NCI-H510A treated with DMSO at 0.1 percent for 48 hours (cell line): ENCODE measurements around the gene AMOTL2.

Source experiments
- DNase-seq: peaks from one replicate; lab custom pipeline; 2025; lab: John Stamatoyannopoulos, UW

AMOTL2 gene

DNA sequence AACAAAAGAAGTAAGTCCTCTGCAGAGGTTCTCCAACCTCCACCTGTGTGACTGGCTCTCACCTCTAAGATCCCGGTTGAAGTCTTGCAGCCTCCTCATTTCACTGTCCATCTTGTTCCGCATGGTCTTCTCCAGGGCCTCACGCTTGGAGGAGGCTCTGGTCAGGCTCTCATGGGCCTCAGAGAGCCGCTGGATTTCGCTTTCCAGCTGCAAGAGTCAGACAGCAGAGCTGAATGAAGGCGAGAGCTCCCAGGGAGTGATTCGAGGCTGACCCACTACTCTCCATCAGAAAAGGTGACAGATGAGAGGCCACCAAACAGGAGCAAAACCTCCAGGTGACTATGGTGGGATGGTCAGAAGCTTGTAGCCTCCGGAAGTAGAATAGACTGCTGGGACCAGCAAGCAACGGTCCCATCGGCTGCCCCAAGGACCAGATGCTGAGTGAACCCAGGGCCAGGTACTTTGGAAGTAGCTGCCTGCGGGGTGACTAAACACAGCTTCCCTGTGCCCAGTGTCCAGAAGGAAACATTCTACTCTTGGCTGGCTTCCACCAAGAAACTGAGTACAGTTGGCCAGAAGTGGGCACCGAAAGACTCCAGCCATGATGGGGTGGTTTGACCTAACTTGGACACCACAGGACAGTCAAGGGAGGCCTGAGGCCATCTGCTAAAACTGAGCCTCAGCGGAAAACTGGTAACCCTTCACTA is 7.9 kb downstream of the AMOTL2 start:
- DNase-seq = no peak

DNA sequence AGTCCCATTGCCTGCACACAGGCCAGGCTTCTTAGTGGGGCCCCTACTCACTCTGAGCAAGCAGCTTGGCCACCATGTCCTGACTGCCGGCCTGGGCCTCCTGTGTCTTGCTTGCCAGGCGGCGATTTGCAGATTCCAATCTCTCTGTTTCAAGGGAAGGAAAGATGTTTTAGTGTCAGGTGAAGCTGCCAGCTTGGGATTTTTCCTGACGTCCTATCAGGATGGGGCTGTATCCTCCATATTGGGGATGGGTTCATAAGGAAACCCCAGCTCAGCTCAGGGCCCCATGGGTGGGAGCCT is 8.5 kb downstream of the AMOTL2 start:
- no peak for DNase-seq

GRCh38 chr3:134364936-134365765 is 9.1 kb downstream of the AMOTL2 start:
- no peak for DNase-seq

DNA sequence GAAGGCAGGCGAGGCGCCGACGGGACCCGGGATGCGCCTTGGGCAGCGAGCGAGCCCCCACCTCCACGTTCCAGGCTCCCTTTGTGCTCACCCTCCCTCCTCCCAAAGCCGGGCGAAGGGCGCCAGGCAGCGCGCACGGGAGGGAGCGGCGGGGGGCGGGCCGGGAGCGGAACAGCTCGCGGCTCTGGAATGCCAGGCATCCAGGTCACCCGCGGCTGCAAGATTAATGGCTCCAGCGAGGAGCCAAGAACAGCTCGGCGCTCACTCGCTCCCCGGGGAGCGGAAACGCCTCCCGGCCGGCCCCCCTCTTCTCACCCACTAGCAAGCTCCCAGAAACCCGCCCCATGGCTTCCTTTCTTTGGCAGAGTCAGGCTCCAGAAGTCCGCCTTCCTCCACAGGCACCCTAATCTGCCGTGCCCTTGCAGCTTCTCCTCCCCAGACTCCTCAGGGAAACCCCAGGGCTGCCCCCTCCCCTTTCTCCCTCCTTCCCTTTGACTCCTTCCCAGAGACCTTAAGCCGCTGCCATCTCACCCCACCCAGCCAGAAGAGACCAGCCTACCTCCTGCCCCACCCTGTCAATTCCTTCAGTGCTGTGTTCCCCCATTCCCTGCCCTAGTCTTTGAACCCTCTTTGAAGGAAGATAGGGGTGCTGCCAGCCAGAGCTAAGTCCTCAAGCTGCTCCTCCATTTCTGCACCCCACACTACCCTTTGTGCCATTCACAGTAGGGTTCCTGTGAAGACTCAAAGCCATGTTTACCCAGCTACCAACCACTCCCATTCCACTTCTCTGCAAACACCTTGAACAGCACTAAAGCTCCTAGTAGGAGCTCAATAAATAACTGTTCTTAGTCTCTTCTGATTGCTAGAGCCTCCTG is 9.9 kb downstream of the AMOTL2 start:
- DNase-seq = peak; percentile 13

DNA sequence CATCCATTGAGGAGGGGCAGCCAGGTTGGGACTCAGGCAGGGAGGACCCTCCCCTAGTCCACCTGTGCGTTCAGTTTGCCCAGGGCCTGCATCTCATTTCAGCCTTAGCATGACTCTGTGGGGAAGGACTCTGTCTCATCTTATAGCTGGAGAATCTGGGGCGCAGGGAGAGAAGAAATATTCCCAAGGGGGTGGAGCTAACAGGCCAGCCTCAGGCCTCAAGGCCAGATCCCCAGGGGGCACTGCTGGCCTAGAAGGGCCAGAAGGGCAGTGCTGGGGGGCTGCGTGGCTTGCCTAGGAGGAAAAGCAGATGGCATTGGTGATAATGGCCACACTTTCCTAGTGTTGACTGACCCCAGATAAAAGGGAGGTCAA is 10.9 kb downstream of the AMOTL2 start:
- no peak for DNase-seq

- no peak for DNase-seq
These were observed 11.4 kb downstream of the AMOTL2 start for GRCh38 chr3:134362670-134363380.

GRCh38 chr3:134362221-134362620 is 12.0 kb downstream of the AMOTL2 start:
- DNase-seq = no peak

DNA sequence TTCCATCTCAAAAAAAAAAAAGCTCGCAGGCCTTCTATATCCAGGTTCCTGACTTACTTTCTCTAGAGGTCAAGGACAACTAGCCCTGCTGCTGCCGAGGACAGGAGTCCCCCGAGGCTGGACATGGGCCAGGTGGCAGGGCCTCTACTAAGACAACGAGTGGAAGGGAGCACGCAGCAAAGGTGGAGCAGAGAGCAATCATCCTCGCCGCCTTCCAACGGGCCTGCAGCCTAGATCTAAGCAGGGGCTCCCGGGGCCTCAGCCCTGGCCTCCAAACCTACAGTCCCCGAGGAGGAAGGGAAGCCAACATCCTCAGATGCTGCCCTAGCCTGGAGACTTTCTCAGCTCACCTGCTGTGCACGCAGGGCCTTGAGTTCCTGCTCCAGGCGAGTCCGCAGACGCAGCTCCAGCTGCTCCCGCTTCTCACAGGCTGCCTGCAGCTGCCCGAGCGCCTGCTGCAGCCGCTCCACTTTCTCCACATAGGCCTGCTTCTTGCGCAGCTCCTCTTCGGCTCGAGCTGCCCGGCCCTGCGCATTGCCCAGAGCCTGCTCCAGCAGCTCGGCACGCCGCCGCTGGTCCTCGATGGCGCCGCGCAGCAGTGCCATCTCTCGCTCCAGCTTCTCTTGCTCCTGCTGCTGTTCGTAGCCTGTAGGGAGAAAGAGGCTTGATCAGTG is 12.9 kb downstream of the AMOTL2 start:
- DNase-seq = no peak

DNA sequence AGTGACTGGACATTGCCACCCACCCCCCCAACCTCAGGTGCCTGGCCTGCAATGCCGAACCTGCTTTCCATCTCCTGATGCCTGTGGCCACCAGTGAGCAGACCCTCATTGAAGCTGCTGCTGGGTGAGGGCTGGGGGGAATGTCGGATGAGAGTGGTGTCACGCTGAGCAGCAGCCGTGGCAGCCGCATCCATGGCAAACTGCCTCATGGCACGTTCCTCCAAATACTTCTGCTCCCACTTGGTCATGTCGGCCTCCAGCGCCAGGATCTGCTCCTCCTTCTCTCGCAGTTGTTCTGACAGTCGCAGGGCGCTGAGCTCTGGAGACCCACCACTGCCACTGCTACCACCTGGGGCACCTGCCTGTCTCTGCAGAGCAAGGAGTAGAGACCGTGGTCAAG is 14.2 kb downstream of the AMOTL2 start:
- no peak for DNase-seq

DNA sequence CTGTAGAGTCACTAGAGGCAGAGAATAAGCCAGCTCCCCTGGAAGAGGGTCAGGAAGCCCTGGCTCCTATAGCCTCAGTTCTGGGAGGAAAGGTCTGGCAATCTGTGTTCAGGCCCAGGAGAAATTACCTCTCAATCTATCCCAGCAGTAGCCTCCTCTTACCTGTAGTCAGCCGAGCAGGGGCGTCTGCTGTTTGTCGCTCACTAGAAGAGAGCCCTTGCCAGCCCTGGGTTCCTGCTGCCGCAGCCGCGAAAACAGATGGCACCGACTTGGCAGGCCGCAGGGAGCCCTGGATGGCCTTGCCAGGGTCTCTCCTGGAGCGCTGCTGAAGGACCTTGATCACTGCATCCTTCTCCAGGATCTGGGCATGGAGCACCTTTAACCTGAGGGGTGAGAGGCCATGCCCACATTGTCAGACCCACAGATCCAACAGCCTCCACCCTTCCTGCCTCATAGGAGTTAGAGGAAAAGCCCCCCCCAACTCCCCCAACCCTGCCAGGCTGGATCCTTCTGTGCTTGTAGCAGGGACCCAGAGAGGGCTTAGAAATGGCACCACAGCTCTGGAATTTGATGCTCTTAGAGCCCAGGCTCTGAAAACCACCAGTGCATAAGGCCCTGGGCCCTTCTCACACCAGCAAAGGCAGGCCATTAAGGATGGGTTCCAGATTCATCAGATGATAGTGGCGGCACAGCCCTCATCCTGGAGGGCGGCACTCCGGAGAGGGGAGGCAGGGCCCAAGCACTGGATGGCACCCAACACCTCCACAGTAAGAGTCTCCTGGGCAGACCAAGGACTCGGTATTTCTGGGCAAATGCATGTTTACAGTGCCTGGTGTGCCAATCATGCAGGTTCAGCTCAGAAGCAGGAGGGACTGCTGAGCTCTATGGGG is 14.9 kb downstream of the AMOTL2 start:
- DNase-seq = no peak

DNA sequence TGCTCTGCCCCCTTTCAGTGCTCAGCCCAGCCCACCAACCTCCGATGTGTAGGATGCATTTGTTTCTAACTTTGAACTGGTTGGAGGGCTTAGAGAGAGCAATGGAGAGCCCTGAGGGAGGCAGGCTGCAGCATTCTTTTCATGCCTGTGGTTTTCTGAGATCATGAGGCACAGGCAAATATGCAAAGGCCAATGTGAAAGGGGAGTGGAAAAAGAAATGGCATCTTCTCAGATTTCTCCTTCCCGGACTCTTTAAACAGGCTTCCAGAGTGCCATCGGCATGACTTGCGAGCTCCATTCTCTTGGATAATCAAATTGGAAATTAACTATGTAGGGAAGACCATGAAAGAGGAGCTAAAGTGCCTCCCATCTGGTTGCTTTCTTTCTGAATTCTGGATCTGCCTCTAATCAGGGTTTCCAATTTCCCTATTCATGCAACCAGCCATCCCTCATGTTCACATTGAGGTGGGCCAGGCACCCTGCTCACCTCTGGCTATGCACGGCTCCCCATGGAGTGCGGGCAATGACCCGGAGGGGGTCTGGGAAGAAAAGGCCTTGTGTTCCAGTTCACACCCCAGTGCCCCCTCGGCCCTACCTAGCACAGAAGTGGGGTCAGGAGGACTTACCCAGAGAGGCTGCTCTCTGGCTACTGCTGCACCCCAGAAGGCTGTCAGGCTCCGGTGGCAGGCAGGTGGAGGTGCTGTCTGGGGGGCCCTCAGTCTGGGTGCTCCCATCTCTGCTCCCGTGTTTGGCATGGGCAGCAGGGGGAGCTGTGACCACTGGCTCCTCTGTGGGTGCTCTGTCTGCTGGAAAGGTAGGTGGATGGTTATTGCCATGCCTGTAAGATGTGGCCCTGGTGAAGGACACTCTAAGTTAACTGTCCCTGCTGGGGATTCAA is 16.1 kb downstream of the AMOTL2 start:
- no peak for DNase-seq

DNA sequence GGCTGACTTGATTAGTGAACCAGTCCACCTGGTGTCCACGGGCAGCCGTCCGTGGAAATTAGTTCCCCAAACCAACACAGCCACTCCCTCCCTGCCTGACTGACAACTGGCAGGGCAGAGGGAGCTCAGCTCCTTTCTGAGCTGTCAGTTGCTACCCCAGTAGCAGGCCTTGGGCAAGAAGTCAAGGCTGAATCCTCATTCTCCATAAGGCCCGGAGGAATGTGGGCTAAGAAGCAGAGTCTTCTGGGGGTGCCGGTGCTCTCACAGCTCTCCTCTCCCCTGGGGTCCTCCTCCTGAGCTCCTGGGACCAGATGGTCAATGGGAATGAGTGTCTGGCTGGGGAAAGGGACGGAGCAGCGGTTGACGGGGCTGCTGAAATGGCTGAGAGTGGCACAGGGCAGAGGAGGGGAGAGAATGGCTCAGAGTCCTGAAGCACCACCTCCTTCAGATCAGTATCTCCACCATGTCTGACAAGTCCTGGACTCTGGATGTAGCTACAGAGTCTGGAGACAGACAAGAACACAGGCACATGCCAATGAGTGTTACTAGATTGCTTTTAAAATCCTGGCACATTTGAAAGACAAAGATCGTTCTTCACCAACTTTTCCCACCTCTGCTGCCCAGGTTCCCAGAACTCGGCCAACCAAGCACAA is 16.9 kb downstream of the AMOTL2 start:
- DNase-seq = no peak

DNA sequence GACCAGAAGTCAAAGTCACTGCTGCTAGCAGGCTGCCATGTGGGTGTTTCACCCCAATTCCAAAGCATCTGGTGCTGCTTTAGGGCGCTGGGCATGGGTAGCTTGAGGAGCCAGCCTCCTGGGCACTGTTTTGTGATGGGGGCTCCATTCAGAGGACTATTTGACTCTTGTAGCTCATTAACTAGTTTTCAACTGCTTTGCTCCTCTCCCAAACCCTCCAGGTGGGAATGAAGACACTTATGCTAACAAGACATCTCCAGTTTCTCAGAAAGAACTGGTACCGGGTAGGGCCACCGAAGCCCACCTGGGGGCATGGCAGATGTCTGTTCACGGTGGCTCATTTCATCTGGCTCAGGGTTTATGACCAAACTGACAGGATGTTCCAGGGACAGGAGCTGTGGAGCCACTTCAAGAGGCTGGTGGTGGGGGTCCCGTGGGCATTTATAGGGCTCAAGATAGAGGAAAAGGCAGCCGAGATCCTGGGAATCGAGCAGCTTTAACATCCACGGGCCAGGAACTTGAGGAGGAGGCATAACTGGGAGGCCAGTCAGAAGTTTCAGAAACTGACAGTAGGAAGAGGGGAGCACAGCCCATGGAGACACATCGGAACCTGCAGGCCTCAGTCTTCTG is 17.7 kb downstream of the AMOTL2 start:
- no peak for DNase-seq

- DNase-seq = no peak
These were observed 18.8 kb downstream of the AMOTL2 start for GRCh38 chr3:134355416-134355815.

DNA sequence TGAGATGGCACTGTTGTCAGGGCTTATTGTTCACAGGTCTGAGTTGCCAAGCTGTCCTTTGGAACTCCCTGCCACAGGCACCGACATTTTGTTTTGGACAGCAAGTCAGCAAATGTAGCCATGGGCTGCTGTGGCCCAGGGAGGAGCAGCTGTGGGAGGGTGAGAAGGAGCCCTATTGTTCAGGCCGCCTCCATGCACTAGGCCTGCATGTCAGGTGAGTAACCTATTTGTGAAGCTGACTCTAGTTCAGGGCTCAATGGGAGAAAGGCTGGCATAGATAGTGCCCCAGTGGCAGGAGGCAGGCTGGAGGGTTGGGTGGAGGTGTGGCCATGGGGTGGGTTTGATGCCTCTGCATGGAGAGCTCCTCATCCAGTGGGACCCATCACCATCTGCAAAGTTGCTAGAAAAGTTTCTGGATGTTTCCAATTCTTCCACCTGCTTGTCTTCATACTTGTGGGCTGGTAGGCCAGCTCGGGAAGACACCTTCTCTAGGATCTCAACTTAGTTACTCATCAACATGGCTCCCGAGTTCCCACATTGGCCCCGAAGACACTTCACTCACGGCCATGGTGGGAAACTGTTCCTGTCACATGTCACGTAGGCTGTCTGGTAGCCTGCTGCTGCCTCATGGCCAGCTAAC is 19.5 kb downstream of the AMOTL2 start:
- DNase-seq = no peak

DNA sequence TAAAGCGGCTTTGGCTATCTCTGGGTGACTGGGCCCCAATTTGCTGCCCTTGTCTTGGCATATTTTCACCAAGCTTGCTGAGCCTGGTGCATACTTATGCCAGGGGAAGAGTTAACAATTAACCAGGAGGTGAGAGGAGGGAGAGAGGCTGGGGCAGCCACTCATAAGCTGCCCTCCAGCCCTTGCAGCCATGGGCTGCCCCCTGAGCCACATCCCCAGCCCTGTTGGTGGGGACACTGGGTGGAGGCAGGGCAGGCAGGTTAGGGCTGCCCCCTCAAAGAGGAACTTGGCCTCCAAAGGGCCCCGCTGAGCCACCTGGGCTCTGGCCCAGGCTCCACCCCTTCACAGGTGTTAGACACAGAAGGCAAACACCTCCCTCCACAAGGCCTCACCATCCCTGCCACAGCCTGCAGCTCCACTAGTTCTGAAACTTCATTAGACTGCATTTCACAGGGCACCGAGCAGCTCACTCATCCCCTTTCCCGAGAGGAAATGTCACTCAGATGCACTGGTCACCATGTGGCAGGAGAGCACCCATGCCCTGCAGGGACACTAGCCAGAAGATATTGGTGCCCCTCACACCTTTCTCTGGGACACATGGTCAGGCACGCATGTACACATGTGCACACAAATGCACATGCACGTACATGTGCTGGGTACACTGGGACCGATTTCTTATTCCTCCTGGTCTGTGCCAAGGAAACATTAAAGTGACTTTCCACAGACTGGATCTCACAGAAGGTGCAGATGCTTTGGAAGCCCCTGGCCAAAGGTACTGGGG is 20.2 kb downstream of the AMOTL2 start:
- DNase-seq = no peak

DNA sequence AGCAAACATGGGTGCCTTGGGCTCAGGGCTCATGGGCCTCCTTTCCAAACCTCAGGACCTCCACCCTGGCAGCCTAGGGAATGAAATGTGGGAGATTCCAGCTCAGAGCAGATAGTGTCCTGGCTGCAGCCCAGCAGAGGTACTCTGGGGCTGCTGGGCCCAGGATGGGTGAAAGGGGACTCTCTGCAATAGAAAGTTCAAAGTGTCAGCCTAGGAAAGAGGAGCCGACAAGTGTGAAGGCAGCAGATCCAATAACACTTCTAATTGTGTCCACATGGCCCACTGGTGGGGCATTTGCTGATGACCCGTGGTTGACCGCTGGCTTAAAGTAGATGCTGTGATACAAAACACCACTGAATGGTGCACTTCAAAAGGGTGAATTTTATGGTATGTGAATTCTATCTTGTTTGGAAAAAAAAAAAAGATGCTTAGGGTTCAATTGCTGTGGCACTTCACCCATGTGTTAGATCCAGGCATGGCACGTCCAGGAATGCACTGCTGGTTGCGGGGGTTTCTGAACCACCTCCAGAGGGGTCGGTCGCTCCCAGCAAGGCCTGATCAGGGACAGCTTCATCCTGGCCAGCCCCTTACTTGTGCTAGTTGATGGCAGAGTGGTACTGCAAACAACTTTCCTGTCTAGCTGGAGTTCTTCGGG is 20.9 kb downstream of the AMOTL2 start:
- DNase-seq = no peak
